NCI-H526 treated with DMSO at 0.1 percent for 48 hours (cell line): ENCODE results near the gene GPHB5.
"Not testable (repeated sequence)": the region's sequence is repeated elsewhere in the genome, so short reads cannot be mapped to it uniquely, and the experiment has no call there.

Experiments
- DNase-seq: peaks from one replicate; lab custom pipeline; 2025; lab: John Stamatoyannopoulos, UW

GPHB5 gene

GRCh38 chr14:63318835-63319234 is at the start of gene GPHB5:
Gene GPHB5 (minus strand): TSS chr14:63318935. CDS start chr14:63317849, 1,086 bp downstream.
- no peak for DNase-seq

DNA sequence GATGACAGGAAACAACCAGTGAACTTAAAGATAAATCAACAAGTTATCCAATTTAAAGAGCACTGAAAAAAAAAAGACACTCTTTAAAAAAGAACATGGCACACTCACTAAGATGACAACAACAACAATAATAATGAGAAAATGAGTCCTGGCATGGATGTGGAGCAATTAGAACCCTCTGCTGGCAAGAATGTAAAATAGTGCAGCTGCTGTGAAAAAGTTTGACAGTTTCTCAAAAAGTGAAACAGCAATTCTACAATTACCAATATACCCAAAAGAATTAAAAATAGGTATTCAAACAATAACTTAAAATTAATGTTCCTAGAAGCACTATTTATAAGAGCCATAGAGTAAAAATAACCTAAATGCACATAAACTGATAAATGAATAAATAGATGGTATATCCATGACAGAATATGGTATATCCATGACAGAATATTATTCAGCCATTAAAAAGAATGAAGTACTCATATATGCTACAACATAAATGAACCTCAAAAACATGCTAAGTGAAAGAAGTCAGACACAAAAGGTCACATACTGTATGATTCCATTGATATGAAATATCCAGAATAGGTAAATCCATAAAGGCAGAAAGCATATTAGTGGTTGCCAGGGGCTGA is 49.1 kb upstream of the GPHB5 start:
- no peak for DNase-seq

GRCh38 chr14:63362389-63362819 is 43.7 kb upstream of the GPHB5 start:
- no peak for DNase-seq

DNA sequence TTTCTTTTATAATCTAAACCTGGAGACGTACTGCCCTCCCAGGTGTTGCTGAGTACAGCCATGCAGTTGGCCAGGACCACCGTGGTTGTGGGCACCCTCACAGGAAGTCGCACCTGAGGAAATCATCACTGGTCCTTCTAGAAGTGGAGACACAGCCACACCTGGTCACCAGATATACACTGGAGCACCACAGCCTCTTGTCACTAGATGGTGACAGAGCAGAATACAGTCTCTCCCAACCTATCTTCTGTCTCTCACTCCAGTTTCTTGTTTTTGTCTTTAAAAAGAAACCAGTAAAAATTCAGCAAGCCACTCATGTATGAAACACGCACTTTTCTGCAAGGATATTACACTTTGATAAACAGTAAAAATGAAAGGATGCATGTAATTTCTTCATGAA is 43.1 kb upstream of the GPHB5 start:
- no peak for DNase-seq

- no peak for DNase-seq
Observed at GRCh38 chr14:63357841-63358240, 39.1 kb upstream of the GPHB5 start.

- DNase-seq: no peak
Observed at GRCh38 chr14:63345826-63346225, 27.1 kb upstream of the GPHB5 start.

GRCh38 chr14:63344336-63344735 is 25.6 kb upstream of the GPHB5 start:
- DNase-seq: no peak

GRCh38 chr14:63343878-63344277 is 25.1 kb upstream of the GPHB5 start:
- DNase-seq: no peak

DNA sequence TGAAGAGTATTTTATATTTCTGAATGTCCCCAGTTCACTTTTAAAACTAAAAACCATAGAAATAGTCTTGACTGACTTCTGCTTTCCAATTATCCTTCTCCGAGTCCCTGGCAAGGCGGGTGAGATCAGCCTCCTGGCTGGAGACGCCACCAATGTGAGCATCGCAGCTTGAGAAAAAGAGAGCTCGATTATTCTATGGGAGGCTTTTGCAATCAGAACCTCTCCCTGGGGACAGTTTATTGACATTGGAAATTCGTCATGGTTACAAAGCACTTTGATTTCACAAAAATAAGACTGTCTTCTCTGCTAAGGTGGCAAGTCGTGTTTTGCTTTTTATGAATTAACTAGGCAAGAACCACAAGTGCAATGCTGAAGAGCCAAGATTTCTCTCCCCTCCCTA is 23.6 kb upstream of the GPHB5 start:
- no peak for DNase-seq

DNA sequence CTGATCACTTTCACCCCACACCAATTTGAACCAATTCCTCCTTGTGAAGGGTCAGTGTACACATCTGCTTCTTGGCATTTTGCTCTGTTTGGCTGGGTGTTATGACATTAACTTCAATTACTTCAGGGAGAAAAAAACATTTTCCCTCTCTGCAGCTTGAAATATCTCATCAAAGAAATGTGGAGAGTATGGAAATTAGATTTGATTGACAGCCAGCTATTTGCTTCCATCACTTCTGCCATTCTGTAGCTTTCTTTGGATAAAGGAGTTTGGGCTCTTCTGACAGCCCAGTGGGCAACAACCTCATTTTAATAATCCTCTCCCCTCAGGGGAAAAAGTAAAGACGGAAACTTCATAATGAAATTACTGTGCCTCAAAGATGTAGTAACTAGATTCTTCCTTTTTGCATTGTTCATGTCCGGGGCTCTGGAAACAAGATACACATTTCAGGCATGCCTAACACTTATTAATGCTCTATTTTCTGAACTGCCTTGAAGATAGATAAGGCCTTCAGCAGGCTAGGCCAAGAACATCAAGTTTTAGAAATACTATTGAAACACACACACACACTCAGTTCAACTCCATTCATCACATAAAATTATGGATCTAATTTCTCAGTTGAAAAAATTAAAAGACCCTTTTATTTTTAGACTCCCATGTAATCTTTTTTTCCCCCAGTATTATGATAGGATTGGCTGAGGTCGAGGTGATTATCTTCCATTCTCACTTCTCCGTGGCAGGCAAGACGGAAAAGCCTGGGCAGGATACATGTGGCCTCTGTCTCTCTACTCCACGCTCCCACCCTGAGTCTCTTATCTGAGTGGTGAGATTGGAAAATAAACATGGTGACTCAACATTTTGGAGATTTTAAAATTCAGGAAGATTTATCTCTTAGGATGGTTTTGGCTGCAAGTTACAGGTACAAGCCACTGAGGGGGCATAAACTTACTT is 10.3 kb upstream of the GPHB5 start:
- no peak for DNase-seq

- DNase-seq: no peak
Observed at GRCh38 chr14:63326840-63327239, 8.1 kb upstream of the GPHB5 start.

GRCh38 chr14:63322897-63323573 is 4.3 kb upstream of the GPHB5 start:
- no peak for DNase-seq

- DNase-seq: no peak
Observed at GRCh38 chr14:63322472-63322871, 3.7 kb upstream of the GPHB5 start.

DNA sequence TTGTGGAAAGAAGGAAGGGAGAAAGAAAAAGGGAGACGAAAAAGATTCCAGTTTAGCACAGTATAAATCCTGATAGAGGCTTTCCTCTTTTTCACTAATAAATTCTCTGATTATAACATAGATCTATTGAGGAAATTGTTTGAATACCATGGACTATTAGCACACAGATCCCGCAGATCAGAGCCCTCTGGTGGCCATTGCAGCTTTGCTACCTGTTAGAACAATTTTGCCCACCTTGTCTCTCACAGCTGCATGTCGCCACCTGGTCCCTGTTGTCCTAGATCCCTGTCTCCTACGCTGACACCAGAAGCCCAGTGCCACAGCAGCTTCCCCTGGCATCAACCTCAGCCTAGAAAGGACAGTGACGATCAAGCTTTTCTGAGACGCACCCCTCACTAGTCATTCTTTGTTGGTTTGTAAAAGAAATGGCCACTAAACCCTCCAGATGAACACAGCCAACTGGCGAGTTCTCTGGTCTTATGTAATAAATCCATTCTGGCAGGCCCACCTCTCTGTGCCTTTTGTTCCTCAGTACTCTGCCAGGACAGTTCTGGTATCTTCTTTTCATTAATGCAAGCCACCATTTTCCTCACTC is 9.9 kb downstream of the GPHB5 start:
- DNase-seq: peak; percentile 16

- DNase-seq: not testable (repeated sequence)
Observed at GRCh38 chr14:63304429-63304828, 14.3 kb downstream of the GPHB5 start.

GRCh38 chr14:63301891-63302534 is 16.7 kb downstream of the GPHB5 start:
- no peak for DNase-seq

GRCh38 chr14:63300854-63301253 is 17.9 kb downstream of the GPHB5 start:
- DNase-seq: no peak

DNA sequence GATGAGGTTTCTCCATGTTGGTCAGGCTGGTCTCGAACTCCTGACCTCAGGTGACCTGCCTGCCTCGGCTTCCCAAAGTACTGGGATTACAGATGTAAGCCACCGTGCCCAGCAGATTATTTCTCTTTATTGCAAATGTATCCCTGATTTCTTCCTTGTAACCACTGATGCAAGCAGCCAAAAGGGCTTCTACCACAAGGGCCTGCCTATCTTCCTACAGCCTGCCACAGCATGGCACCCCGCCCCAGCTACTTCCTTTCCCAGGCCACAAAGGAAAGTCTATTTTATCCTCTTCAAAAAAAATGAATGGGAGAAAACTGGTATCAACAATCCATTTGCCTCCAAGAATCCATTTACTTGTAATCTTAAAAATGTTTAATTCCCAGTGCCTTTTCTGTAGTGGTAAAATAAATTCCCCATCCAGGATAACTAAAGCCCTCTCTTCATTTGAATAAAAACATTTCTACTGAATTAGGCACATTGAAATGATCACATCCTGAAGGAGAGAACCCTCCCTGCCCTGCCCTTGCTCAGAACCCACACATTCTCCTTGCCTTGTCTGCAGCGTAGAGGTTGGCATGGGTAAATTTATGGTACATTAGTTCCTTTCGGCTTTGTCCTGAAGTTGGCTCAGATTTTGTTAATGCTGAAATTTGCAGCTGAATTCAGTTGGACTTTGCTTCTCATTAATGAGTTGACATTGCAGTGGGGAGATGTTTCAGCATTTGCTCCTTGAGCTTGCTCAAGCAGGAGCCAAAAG is 19.2 kb downstream of the GPHB5 start:
- DNase-seq: no peak

- DNase-seq: no peak
Observed at GRCh38 chr14:63297372-63298063, 21.2 kb downstream of the GPHB5 start.

DNA sequence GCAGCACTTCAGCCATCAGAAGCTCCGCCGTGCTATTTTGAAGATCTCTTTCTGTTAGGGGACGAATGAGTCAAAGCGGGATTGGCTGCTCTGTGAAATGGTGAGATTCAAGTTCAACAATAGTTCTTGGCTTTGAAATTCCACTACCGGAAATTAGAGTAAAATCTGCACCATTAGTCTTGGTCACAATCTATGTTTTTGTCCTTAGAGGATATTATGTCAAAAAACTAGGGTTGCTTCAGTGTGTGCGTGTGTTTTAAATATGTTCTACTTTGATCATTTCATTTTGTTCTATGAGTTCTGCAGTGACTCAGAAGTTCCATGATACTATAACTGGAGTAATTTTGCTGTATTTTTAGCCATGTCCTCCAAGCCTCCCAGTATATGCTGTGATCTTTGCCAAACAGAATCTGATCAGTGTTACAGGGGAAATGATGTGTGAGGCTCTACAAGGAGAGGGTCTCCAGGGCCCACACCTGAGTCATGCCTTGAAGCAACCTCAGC is 22.6 kb downstream of the GPHB5 start:
- no peak for DNase-seq
